Mucosa of rectum (tissue), 2 donors: ENCODE data around the gene PIGT.

Experiments used
- H3K27ac ChIP-seq, 2 donors: one replicate each; pipeline ENCODE4 v1.7.0; 2013; ENCODE audit warnings: inconsistent platforms in 2 of 2, low read depth in 2 of 2, low read length in 2 of 2
- H3K27me3 ChIP-seq, 2 donors: one replicate each; pipeline ENCODE4 v1.7.0; 2013; ENCODE audit warnings: low read length in 2 of 2; ENCODE audit not compliant: control insufficient read depth in 2 of 2, insufficient read depth in 2 of 2
- H3K36me3 ChIP-seq, 2 donors: one replicate each; pipeline ENCODE4 v1.7.0; 2013; ENCODE audit warnings: low read length in 2 of 2; ENCODE audit not compliant: control insufficient read depth in 2 of 2, insufficient read depth in 2 of 2
- H3K4me1 ChIP-seq, 2 donors: one replicate each; pipeline ENCODE4 v1.7.0; 2013; ENCODE audit warnings: low read length in 2 of 2, mild to moderate bottlenecking in 1 of 2; ENCODE audit not compliant: control insufficient read depth in 2 of 2, insufficient read depth in 2 of 2
- H3K4me3 ChIP-seq, 2 donors: one replicate each; pipeline ENCODE4 v1.7.0; 2013; ENCODE audit warnings: low read length in 2 of 2
- H3K9ac ChIP-seq, 2 donors: one replicate each; pipeline ENCODE4 v1.7.0; 2013; ENCODE audit warnings: low read length in 2 of 2, low read depth in 1 of 2, mild to moderate bottlenecking in 1 of 2
- H3K9me3 ChIP-seq, 2 donors: one replicate each; pipeline ENCODE4 v1.7.0; 2013; ENCODE audit warnings: low read length in 2 of 2; ENCODE audit not compliant: control insufficient read depth in 2 of 2
- donor health status: healthy.
- donor health status: Normal muscosa, but diverticular disease.

The PIGT gene

GRCh38 chr20:45425561-45425960, 9.6 kb downstream of the PIGT start:
- no peak overlapping the region for H3K27ac ChIP-seq
- peaks cover 41 to 44% of the 10 kb centered on the region in 2 donors for H3K36me3 ChIP-seq

DNA sequence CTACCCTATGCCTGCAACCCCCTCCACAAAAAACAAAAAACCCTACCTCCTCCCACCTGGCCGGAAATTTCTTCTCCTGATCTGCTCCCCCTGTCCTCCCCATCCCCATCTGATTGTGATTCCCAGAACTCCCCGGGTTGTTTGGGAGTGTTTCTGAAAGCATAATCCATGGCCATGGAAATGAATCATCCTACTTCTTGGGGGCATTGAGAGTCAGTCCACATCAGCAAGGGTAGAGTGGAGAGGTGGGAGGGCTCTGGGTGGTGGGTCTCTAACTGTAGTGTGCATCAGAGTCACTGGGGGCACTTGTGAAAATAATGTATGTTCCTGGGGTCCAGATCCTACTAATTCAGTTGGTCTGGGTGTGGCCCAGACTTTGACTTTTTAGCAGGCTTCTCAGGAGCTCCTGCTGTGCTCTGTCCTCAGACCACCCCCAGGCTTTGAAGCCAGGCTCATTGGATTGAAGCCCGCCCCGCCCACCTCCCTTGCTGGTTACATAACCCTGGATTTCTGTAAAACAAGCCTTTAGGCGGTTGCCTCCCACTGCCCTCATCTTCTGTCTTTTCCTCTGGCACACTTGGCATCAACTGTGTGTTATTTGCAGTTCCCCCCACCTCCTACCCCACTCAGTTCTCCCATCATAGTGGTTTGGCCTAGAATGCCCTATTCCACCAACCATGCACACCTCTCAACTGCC, 10.5 kb downstream of the PIGT start:
- Histone ChIP-seq H3K36me3 (peaks cover 32 to 35% of the 10 kb centered on the region in 2 donors), H3K9ac (no peak overlapping the region), H3K4me3 (no peak overlapping the region), H3K4me1 (peaks cover 3 to 16% of the 10 kb centered on the region in 2 donors), H3K27ac (peak overlapping the region; percentile 16 to 66), H3K9me3 (no peaks in the 10 kb centered on the region), H3K27me3 (no peaks in the 10 kb centered on the region)

More at GRCh38 chr20:45425561-45425960, 9.6 kb downstream of the PIGT start:
- Histone ChIP-seq H3K27me3 (no peaks in the 10 kb centered on the region), H3K9ac (no peak overlapping the region), H3K4me1 (peaks cover 3 to 17% of the 10 kb centered on the region in 2 donors), H3K4me3 (no peak overlapping the region), H3K9me3 (no peaks in the 10 kb centered on the region)

- Histone ChIP-seq H3K27ac (peak overlapping the region; percentile 59 to 71), H3K36me3 (peaks cover 26 to 28% of the 10 kb centered on the region in 2 donors)
These were observed 11.6 kb downstream of the PIGT start for GRCh38 chr20:45427236-45428149.

GRCh38 chr20:45429618-45430017, 13.7 kb downstream of the PIGT start:
- H3K27me3 ChIP-seq: no peaks in the 10 kb centered on the region
- no peak overlapping the region for H3K4me3 ChIP-seq
- H3K27ac ChIP-seq: no peak overlapping the region
- H3K9me3 ChIP-seq: no peaks in the 10 kb centered on the region
- peaks cover 14 to 17% of the 10 kb centered on the region in 2 donors for H3K36me3 ChIP-seq
- H3K4me1 ChIP-seq: peaks cover 3 to 16% of the 10 kb centered on the region in 2 donors
- H3K9ac ChIP-seq: no peak overlapping the region

More at GRCh38 chr20:45427236-45428149, 11.6 kb downstream of the PIGT start:
- no peaks in the 10 kb centered on the region for H3K27me3 ChIP-seq
- no peak overlapping the region for H3K9ac ChIP-seq
- peaks cover 3 to 16% of the 10 kb centered on the region in 2 donors for H3K4me1 ChIP-seq
- no peak overlapping the region for H3K4me3 ChIP-seq
- no peaks in the 10 kb centered on the region for H3K9me3 ChIP-seq

GRCh38 chr20:45432294-45432693, 16.4 kb downstream of the PIGT start:
- Histone ChIP-seq H3K27ac (no peak overlapping the region), H3K4me3 (no peak overlapping the region), H3K36me3 (peaks cover 2 to 8% of the 10 kb centered on the region in 2 donors), H3K27me3 (no peaks in the 10 kb centered on the region), H3K9ac (no peak overlapping the region), H3K9me3 (no peaks in the 10 kb centered on the region), H3K4me1 (peaks cover 3 to 7% of the 10 kb centered on the region in 2 donors)

DNA sequence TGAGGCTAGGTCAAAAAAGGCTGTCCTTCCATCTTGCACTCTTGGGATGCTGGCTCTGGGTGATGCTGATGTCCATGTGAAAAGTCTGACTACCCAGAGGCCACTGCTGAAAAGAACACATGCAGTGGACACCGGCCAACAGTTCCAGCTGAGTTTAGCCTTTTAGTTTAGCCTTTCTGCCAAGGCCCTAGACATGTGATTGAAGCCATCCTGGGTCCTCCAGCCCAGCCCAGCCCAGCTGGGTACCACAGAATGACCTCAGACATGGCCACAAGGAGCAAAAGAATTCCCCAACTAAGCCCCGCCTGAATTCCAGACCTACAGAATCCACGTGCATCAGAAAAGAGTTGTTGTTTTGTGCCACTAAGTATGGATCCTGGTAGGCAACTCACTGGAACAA, 17.4 kb downstream of the PIGT start:
- H3K9ac ChIP-seq: no peak overlapping the region
- no peak overlapping the region for H3K27ac ChIP-seq
- H3K27me3 ChIP-seq: no peaks in the 10 kb centered on the region

DNA sequence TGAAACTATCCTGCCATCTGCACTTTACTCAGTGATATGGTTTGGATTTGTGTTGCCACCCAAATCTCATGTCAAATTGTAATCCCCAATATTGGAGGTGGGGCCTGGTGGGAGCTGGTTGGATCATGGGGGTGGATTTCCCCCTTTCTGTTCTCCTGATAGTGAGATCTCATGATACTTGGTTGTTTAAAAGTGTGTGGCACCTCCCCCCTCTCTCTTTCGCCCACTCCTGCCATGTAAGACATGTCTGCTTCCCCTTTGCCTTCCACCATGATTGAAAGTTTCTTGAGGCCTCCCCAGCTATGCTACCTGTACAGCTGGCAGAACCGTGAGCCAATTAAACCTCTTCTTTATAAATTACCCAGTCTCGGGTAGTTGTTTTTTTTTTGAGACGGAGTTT, 18.0 kb downstream of the PIGT start:
- no peaks in the 10 kb centered on the region for H3K9me3 ChIP-seq
- H3K27ac ChIP-seq: no peak overlapping the region
- H3K9ac ChIP-seq: no peak overlapping the region
- no peaks in the 10 kb centered on the region for H3K27me3 ChIP-seq
- H3K4me3 ChIP-seq: no peak overlapping the region
- peaks cover 2 to 3% of the 10 kb centered on the region in 2 donors for H3K36me3 ChIP-seq
- no peaks in the 10 kb centered on the region for H3K4me1 ChIP-seq

More for the DNA sequence above, 17.4 kb downstream of the PIGT start:
- H3K4me3 ChIP-seq: no peak overlapping the region
- H3K9me3 ChIP-seq: no peaks in the 10 kb centered on the region
- H3K36me3 ChIP-seq: peaks cover 2 to 3% of the 10 kb centered on the region in 2 donors
- no peaks in the 10 kb centered on the region for H3K4me1 ChIP-seq

GRCh38 chr20:45436732-45437485, 21.0 kb downstream of the PIGT start:
- Histone ChIP-seq H3K27ac (peak overlapping the region; percentile 69 to 77), H3K9me3 (no peaks in the 10 kb centered on the region), H3K27me3 (no peaks in the 10 kb centered on the region), H3K4me1 (no peaks in the 10 kb centered on the region), H3K9ac (peak overlapping the region; percentile 83 to 87), H3K4me3 (peak overlapping the region; percentile 66 to 85), H3K36me3 (peaks cover 2 to 3% of the 10 kb centered on the region in 2 donors)

GRCh38 chr20:45440424-45440823, 24.5 kb downstream of the PIGT start:
- Histone ChIP-seq H3K27me3 (no peaks in the 10 kb centered on the region), H3K4me3 (no peak overlapping the region), H3K4me1 (no peaks in the 10 kb centered on the region), H3K9me3 (no peaks in the 10 kb centered on the region), H3K36me3 (no peaks in the 10 kb centered on the region), H3K9ac (no peak overlapping the region), H3K27ac (no peak overlapping the region)
